ENCODE results near the gene TWNK.

Gene TWNK

GRCh38 chr10:100998183-100998990 is 11.0 kb downstream of the TWNK start:
- DNase-seq, result peak; percentile 62

GRCh38 chr10:100998991-100999741 is 11.8 kb downstream of the TWNK start:
- DNase-seq, result peak; percentile 78

GRCh38 chr10:100999742-101000126 is 12.4 kb downstream of the TWNK start, which contains the start of gene LZTS2:
LZTS2 (plus strand) TSS chr10:100999808; CDS start chr10:101002539, 2,731 bp downstream.
- no peak for DNase-seq

GRCh38 chr10:101000127-101000914 is 13.0 kb downstream of the TWNK start:
- DNase-seq, result no peak

GRCh38 chr10:101000915-101001658 is 13.7 kb downstream of the TWNK start:
- DNase-seq, result no peak

GRCh38 chr10:101001659-101002035 is 14.3 kb downstream of the TWNK start:
- no peak for DNase-seq

- DNase-seq, result no peak
Observed at GRCh38 chr10:101002456-101002855, 15.1 kb downstream of the TWNK start.

- no peak for DNase-seq
Observed at GRCh38 chr10:101003639-101004206, 16.4 kb downstream of the TWNK start.

GRCh38 chr10:101005361-101005760 is 18.0 kb downstream of the TWNK start:
- DNase-seq, result no peak

- DNase-seq, result no peak
Observed at GRCh38 chr10:101005869-101006567, 18.7 kb downstream of the TWNK start.

- no peak for DNase-seq
Observed at GRCh38 chr10:101006593-101007098, 19.3 kb downstream of the TWNK start.

GRCh38 chr10:101007099-101007711 is 19.9 kb downstream of the TWNK start:
- no peak for DNase-seq

GRCh38 chr10:101007915-101008822 is 20.8 kb downstream of the TWNK start:
- DNase-seq, result no peak

GRCh38 chr10:101008823-101009423 is 21.6 kb downstream of the TWNK start:
- no peak for DNase-seq

- DNase-seq, result no peak
Observed at GRCh38 chr10:101010329-101010728, 23.0 kb downstream of the TWNK start.

- DNase-seq, result no peak
Observed at GRCh38 chr10:101011517-101012423, 24.4 kb downstream of the TWNK start.

GRCh38 chr10:101012525-101013364 is 25.4 kb downstream of the TWNK start:
- DNase-seq, result peak; percentile 71
